H1 (cell line): Measurements from ENCODE around the gene PSMF1. TPM values are rescaled to one million over a fixed set of nuclear protein-coding genes. Genes with fewer than 3 reads are reported as not detected.

ENCODE experiments used
- CTCF ChIA-PET: fragments of 300-600 bp; sonication (Branson Sonifier 250); formaldehyde crosslinking; loops from one replicate; lab custom pipeline; 2021; ENCODE audit not compliant: partially characterized antibody; lab: Charles Lee
- POLR2A ChIA-PET: fragments of 300-600 bp; sonication (Branson Sonifier 250); formaldehyde crosslinking; loops from one replicate; lab custom pipeline; 2021; ENCODE audit warnings: inconsistent platforms; ENCODE audit not compliant: partially characterized antibody; lab: Charles Lee
- DNase-seq, 2 experiments: peaks; one replicate each; pipeline versions ENCODE4 v3.0.0 to v3.0.0-alpha.2; 2010 to 2022; ENCODE audit warnings: low spot score in 2 of 2, low read depth in 1 of 2, mixed read lengths in 1 of 2
- FAIRE-seq: peaks from 2 replicates; lab custom pipeline; 2011; peaks lifted over from hg19 to GRCh38; lab: Jason Lieb, UNC
- H2AFZ ChIP-seq: 2 replicates; pipeline ENCODE4 v1.8.1; 2012; ENCODE audit warnings: low read length, inconsistent platforms
- H2AK5ac ChIP-seq: 2 replicates; pipeline ENCODE4 v1.6.1; 2013; ENCODE audit warnings: low read depth, low read length
- H2BK120ac ChIP-seq: replicated peaks from 2 replicates; pipeline ENCODE3; 2013; ENCODE audit warnings: low read depth, low read length, inconsistent platforms
- H2BK12ac ChIP-seq: 2 replicates; pipeline ENCODE4 v1.6.1; 2013; ENCODE audit warnings: low read depth, low read length
- H2BK15ac ChIP-seq: 2 replicates; pipeline ENCODE4 v1.6.1; 2013; ENCODE audit warnings: low read length
- H2BK20ac ChIP-seq: 2 replicates; pipeline ENCODE4 v1.6.1; 2013; ENCODE audit warnings: low read length
- H2BK5ac ChIP-seq: 2 replicates; pipeline ENCODE4 v1.6.1; 2013; ENCODE audit warnings: low read depth, low read length
- H3K14ac ChIP-seq: 2 replicates; pipeline ENCODE4 v1.6.1; 2013; ENCODE audit warnings: inconsistent platforms; ENCODE audit not compliant: insufficient read length
- H3K18ac ChIP-seq: 2 replicates; pipeline ENCODE4 v1.6.1; 2013; ENCODE audit warnings: low read length; ENCODE audit errors: extremely low read depth
- H3K23ac ChIP-seq: 2 replicates; pipeline ENCODE4 v1.6.1; 2013; ENCODE audit warnings: inconsistent platforms; ENCODE audit not compliant: insufficient read length
- H3K23me2 ChIP-seq: 2 replicates; pipeline ENCODE4 v1.6.1; 2013; ENCODE audit warnings: low read depth, low read length
- H3K27ac ChIP-seq: 2 replicates; pipeline ENCODE4 v1.6.1; 2011; ENCODE audit warnings: low read depth, low read length, inconsistent platforms
- H3K27me3 ChIP-seq, 4 experiments: replicated peaks in 1 of 4; 1 replicate in 1 of 4; 2 replicates in 3 of 4; pipeline versions ENCODE4 v1.6.1 to v1.8.1; 2011 to 2013; ENCODE audit warnings: low read length in 3 of 4, mild to moderate bottlenecking in 3 of 4, inconsistent platforms in 2 of 4, mixed read lengths in 2 of 4, moderate library complexity in 1 of 4; ENCODE audit not compliant: control insufficient read depth in 3 of 4, insufficient read depth in 3 of 4; ENCODE audit errors: extremely low read depth in 1 of 4
- H3K36me3 ChIP-seq, 4 experiments: 2 replicates each; pipeline versions ENCODE4 v1.6.1 to v1.8.1; 2011 to 2013; ENCODE audit warnings: mild to moderate bottlenecking in 4 of 4, low read length in 3 of 4, moderate library complexity in 2 of 4, control low read depth in 1 of 4, inconsistent platforms in 1 of 4; ENCODE audit not compliant: insufficient read depth in 4 of 4, control insufficient read depth in 2 of 4
- H3K4ac ChIP-seq: replicated peaks from 2 replicates; pipeline ENCODE3; 2013; ENCODE audit warnings: low read length, low read depth, mixed read lengths, inconsistent platforms; ENCODE audit not compliant: insufficient read length
- H3K4me1 ChIP-seq, 4 experiments: replicated peaks in 1 of 4; 1 replicate in 1 of 4; 2 replicates in 3 of 4; pipeline versions ENCODE4 v1.6.1 to v1.8.1; 2011 to 2013; ENCODE audit warnings: low read length in 3 of 4, inconsistent platforms in 2 of 4, mixed read lengths in 1 of 4; ENCODE audit not compliant: insufficient read depth in 4 of 4, control insufficient read depth in 3 of 4
- H3K4me2 ChIP-seq, 2 experiments: 2 replicates each; pipeline versions ENCODE4 v1.6.1 to v1.8.1; 2011 to 2013; ENCODE audit warnings: low read depth in 2 of 2, low read length in 2 of 2, control low read depth in 1 of 2, inconsistent platforms in 1 of 2, mild to moderate bottlenecking in 1 of 2; ENCODE audit not compliant: insufficient read depth in 1 of 2
- H3K4me3 ChIP-seq, 4 experiments: fragments of 200-600, 300-600 bp in 1 of 4; sonication (generic), shearing (Covaris generic), sonication (Bioruptor Twin) in 1 of 4; 2 replicates each; pipeline versions ENCODE4 v1.5.1 to v1.8.1; 2011 to 2016; ENCODE audit warnings: low read length in 4 of 4, low read depth in 3 of 4, control low read depth in 2 of 4, inconsistent platforms in 2 of 4, mild to moderate bottlenecking in 2 of 4, mixed read lengths in 1 of 4, moderate library complexity in 1 of 4; ENCODE audit not compliant: insufficient read depth in 2 of 4; ENCODE audit errors: extremely low read depth in 1 of 4
- H3K56ac ChIP-seq: replicated peaks from 2 replicates; pipeline ENCODE3; 2013; ENCODE audit warnings: low read depth, mild to moderate bottlenecking, mixed read lengths, low read length, inconsistent platforms; ENCODE audit not compliant: insufficient read length
- H3K79me1 ChIP-seq: 2 replicates; pipeline ENCODE4 v1.6.1; 2013; ENCODE audit warnings: low read depth, low read length, control low read depth
- H3K79me2 ChIP-seq, 2 experiments: 2 replicates each; pipeline versions ENCODE4 v1.6.1 to v1.8.1; 2012 to 2013; ENCODE audit warnings: low read length in 2 of 2, mild to moderate bottlenecking in 2 of 2, inconsistent platforms in 1 of 2; ENCODE audit not compliant: insufficient read depth in 2 of 2, control insufficient read depth in 1 of 2
- H3K9ac ChIP-seq, 4 experiments: replicated peaks in 1 of 4; 1 replicate in 1 of 4; 2 replicates in 3 of 4; pipeline versions ENCODE4 v1.6.1 to v1.8.1; 2011 to 2013; ENCODE audit warnings: low read depth in 3 of 4, low read length in 3 of 4, control low read depth in 2 of 4, mild to moderate bottlenecking in 2 of 4, moderate library complexity in 2 of 4, inconsistent platforms in 1 of 4; ENCODE audit errors: extremely low read depth in 1 of 4
- H3K9me3 ChIP-seq, 2 experiments: 2 replicates each; pipeline versions ENCODE4 v1.6.1 to v1.8.1; 2012 to 2013; ENCODE audit warnings: mild to moderate bottlenecking in 2 of 2, moderate library complexity in 2 of 2, control low read depth in 1 of 2, inconsistent platforms in 1 of 2, low read depth in 1 of 2, low read length in 1 of 2, mixed read lengths in 1 of 2; ENCODE audit not compliant: insufficient read depth in 2 of 2
- H4K20me1 ChIP-seq, 2 experiments: replicated peaks in 1 of 2; 2 replicates each; pipeline versions ENCODE3 to v1.8.1; 2011 to 2013; ENCODE audit warnings: inconsistent platforms in 2 of 2, low read length in 2 of 2, mild to moderate bottlenecking in 1 of 2; ENCODE audit not compliant: insufficient read depth in 2 of 2, control insufficient read depth in 1 of 2
- H4K5ac ChIP-seq: 2 replicates; pipeline ENCODE4 v1.6.1; 2013; ENCODE audit warnings: low read length, low read depth, mixed read lengths, inconsistent platforms; ENCODE audit not compliant: insufficient read length
- H4K8ac ChIP-seq: 2 replicates; pipeline ENCODE4 v1.8.0; 2013; ENCODE audit warnings: mild to moderate bottlenecking, moderate library complexity, low read length, inconsistent platforms; ENCODE audit not compliant: insufficient read depth; ENCODE audit errors: extremely low read depth
- H4K91ac ChIP-seq: replicated peaks from 2 replicates; pipeline ENCODE3; 2013; ENCODE audit warnings: low read length, mixed read lengths, inconsistent platforms; ENCODE audit not compliant: insufficient read length
- EP300 ChIP-seq, 2 experiments: IDR thresholded peaks; 1 replicate in 1 of 2; 2 replicates in 1 of 2; pipeline ENCODE4 v1.6.1; 2011 to 2012; ENCODE audit warnings: low read depth in 2 of 2, low read length in 2 of 2, mild to moderate bottlenecking in 2 of 2, borderline replicate concordance in 1 of 2, inconsistent platforms in 1 of 2, moderate library complexity in 1 of 2
- RNF2 ChIP-seq: fragments of 200-900, 300-1000 bp; sonication (generic); IDR thresholded peaks from 2 replicates; pipeline ENCODE4 v1.7.1; 2016; ENCODE audit warnings: borderline replicate concordance, low read depth, mild to moderate bottlenecking, antibody characterized with exemption, low read length; ENCODE audit not compliant: poor library complexity, severe bottlenecking; ENCODE audit errors: missing control alignments
- SAP30 ChIP-seq: fragments of 300-600 bp; sonication (generic); IDR thresholded peaks from 2 replicates; pipeline ENCODE4 v1.7.1; 2012; ENCODE audit warnings: low read length, moderate library complexity, mild to moderate bottlenecking, inconsistent platforms; ENCODE audit not compliant: insufficient read depth, insufficient replicate concordance
- TBP ChIP-seq: IDR thresholded peaks from 2 replicates; pipeline ENCODE4 v1.6.1; 2011; ENCODE audit warnings: low read depth, low read length, improper control_type of control experiment
- polyA plus RNA-seq, 7 experiments: library from polyadenylated mRNA; depleted of rRNA in 3 of 7; stranded (reverse) in 5 of 7; unstranded in 2 of 7; fragments of >200 nt in 5 of 7; fragments of 200-250 nt in 2 of 7; gene quantifications; 1 replicate in 5 of 7; 2 replicates in 1 of 7; 4 replicates in 1 of 7; pipeline versions ENCODE4 v1.2.1 to v1.2.3, GENCODE V29; 2011 to 2013; ENCODE audit warnings: missing spikeins in 2 of 7, mixed read lengths in 2 of 7
- total RNA-seq: library from RNA; stranded (reverse); fragmentation: NEBNext Ultra II Directional; extraction: Animal tissue kit (Norgen Biotek cat#: 25700); gene quantifications from 2 replicates; pipeline ENCODE4 v1.2.1, GENCODE V29; 2021

Gene PSMF1
- total and polyA plus RNA-seq, 2 of the 8 experiments (the other 6 are each of a cell fraction or from before 2014, with no cell fraction given) = 106 to 159 TPM

DNA sequence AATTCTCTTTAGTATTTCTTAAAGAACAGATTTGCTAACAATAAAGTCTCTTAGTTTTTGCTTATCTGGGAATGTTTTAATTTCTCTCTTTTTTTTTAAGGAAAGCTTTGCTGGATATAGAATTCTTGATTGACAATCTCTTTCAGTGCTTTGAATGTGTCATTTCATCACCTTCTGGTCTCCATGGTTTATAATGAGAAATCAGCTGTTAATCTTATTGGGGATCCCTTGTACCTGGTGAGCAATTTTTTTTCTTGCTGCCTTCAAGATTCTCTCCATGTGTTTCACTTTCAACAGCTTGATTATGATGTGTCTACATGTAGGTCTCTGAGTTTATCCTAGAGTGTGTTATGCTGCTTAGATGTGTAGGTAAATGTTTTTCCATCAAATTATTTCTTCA is 16.4 kb upstream of the PSMF1 start:
- H2BK5ac ChIP-seq = no peak overlapping the region
- H2BK20ac ChIP-seq = no peak overlapping the region
- no peaks in the 10 kb centered on the region for H3K36me3 ChIP-seq
- H2AK5ac ChIP-seq = no peak overlapping the region
- no peak overlapping the region for H3K27ac ChIP-seq
- ChIA-PET CTCF (interaction anchor here (1.2 kb wide), 1 partner anchor 14 kb away, joined by 3 read pairs; no protein-coding TSS in a partner anchor), POLR2A (no interaction called here)
- H2BK12ac ChIP-seq = no peak overlapping the region
- no peak overlapping the region for H2BK120ac ChIP-seq
- H3K4me2 ChIP-seq = no peak overlapping the region
- H3K56ac ChIP-seq = no peak overlapping the region
- FAIRE-seq (no peak), DNase-seq (no peak)
- no peak overlapping the region for H2BK15ac ChIP-seq
- no peak overlapping the region for H4K8ac ChIP-seq
- H3K14ac ChIP-seq = no peak overlapping the region
- H3K4me3 ChIP-seq = no peak overlapping the region
- no peak overlapping the region for H4K5ac ChIP-seq
- 0 out of 7 replicates have a peak, but pooled peaks cover 0 to 2% (median 0%) of the 10 kb centered on the region in 4 experiments for H3K27me3 ChIP-seq
- no peak overlapping the region for H4K91ac ChIP-seq
- H3K9ac ChIP-seq = no peak overlapping the region
- no peaks in the 10 kb centered on the region for H3K23me2 ChIP-seq
- TF ChIP-seq EP300 (IDR thresholded peaks at IDR 0.05; ENCODE audit: borderline replicate concordance in 1 of 2, low read depth in 2 of 2, low read length in 2 of 2) (no peak), SAP30 (no peak), TBP (no peak), RNF2 (no peak)
- H3K4ac ChIP-seq = no peak overlapping the region
- no peak overlapping the region for H2AFZ ChIP-seq
- no peaks in the 10 kb centered on the region for H3K79me1 ChIP-seq
- no peaks in the 10 kb centered on the region for H3K4me1 ChIP-seq
- no peak overlapping the region for H3K23ac ChIP-seq
- no peak overlapping the region for H3K18ac ChIP-seq
- H4K20me1 ChIP-seq = no peaks in the 10 kb centered on the region
- H3K9me3 ChIP-seq = peaks cover 4 to 8% of the 10 kb centered on the region in 2 experiments; a peak in 1 of 4 replicates
- no peaks in the 10 kb centered on the region for H3K79me2 ChIP-seq
